DND-41 (cell line): ENCODE data around the gene HECTD1.

Experiments used
- EZH2 ChIP-seq: IDR thresholded peaks from 3 replicates; pipeline ENCODE4 v1.6.1; 2012; ENCODE audit warnings: borderline replicate concordance, low read depth, mild to moderate bottlenecking, moderate library complexity, low read length, inconsistent platforms; ENCODE audit not compliant: severe bottlenecking
- TF ChIP-seq, protein P1 (sequence below): IDR thresholded peaks from 2 replicates; pipeline ENCODE4 v1.5.1; 2012; ENCODE audit warnings: borderline replicate concordance, low read length, moderate library complexity, mild to moderate bottlenecking; ENCODE audit not compliant: poor library complexity, severe bottlenecking; ENCODE audit errors: extremely low read depth

DNA sequence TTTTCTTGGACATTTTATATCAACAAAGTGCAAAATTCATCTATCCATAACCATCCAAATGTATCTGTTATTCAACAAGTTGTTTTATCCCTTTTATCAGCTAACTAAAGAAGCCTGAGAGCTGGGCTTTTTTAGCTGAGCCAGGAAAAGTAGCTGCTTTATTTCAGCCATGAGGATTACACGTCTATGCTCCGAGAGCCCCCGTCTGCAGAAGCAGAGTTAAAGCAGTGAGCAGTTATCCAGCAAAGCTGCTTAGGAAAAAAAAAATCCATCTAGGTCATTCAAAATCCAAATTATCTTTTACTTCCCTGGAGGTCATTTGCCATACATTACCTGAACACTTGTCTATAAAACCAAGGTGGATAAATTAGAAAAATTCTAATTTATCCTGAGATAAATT, 15.7 kb upstream of the HECTD1 start:
- TF ChIP-seq EZH2, result no peak
- TF ChIP-seq, protein P1, sequence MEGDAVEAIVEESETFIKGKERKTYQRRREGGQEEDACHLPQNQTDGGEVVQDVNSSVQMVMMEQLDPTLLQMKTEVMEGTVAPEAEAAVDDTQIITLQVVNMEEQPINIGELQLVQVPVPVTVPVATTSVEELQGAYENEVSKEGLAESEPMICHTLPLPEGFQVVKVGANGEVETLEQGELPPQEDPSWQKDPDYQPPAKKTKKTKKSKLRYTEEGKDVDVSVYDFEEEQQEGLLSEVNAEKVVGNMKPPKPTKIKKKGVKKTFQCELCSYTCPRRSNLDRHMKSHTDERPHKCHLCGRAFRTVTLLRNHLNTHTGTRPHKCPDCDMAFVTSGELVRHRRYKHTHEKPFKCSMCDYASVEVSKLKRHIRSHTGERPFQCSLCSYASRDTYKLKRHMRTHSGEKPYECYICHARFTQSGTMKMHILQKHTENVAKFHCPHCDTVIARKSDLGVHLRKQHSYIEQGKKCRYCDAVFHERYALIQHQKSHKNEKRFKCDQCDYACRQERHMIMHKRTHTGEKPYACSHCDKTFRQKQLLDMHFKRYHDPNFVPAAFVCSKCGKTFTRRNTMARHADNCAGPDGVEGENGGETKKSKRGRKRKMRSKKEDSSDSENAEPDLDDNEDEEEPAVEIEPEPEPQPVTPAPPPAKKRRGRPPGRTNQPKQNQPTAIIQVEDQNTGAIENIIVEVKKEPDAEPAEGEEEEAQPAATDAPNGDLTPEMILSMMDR, result no peak
